Activated CD4-positive, alpha-beta T cell treated with anti-CD3 and anti-CD28 coated beads, Interleukin-2, amount 10 ng/mL, durations not matched to agents 7 days and 5 days (primary cell): ENCODE data around the gene GPR87. TPM values are rescaled to one million over a fixed set of nuclear protein-coding genes. Genes with fewer than 3 reads are reported as not detected.
A peak's percentile ranks its signal among the peaks of the same experiment; 100 is the strongest.

Experiments
- CTCF ChIA-PET: fragments of 350-600 bp; sonication (Branson Sonifier 250); formaldehyde crosslinking; loops from one replicate; lab custom pipeline; 2021; ENCODE audit warnings: antibody characterized with exemption; lab: Charles Lee
- POLR2A ChIA-PET: fragments of 350-600 bp; sonication (Branson Sonifier 250); formaldehyde crosslinking; loops from one replicate; lab custom pipeline; 2021; ENCODE audit warnings: antibody characterized with exemption; lab: Charles Lee
- DNase-seq: peaks from one replicate; pipeline ENCODE4 v3.0.0-alpha.2; 2020
- H3K27ac Mint-ChIP-seq: one replicate; pipeline ENCODE4 v1.8.0; 2021; ENCODE audit warnings: mild to moderate bottlenecking, moderate library complexity, mixed read lengths
- H3K27me3 Mint-ChIP-seq: one replicate; pipeline ENCODE4 v1.8.0; 2021; ENCODE audit warnings: mixed read lengths
- H3K36me3 Mint-ChIP-seq: one replicate; pipeline ENCODE4 v1.8.0; 2021; ENCODE audit warnings: low read depth, mixed read lengths
- H3K4me1 Mint-ChIP-seq: one replicate; pipeline ENCODE4 v1.8.0; 2021; ENCODE audit warnings: mixed read lengths
- H3K4me3 Mint-ChIP-seq: one replicate; pipeline ENCODE4 v1.8.0; 2021; ENCODE audit warnings: mild to moderate bottlenecking, moderate library complexity, mixed read lengths
- H3K9me3 Mint-ChIP-seq: one replicate; pipeline ENCODE4 v1.8.0; 2021; ENCODE audit warnings: mixed read lengths
- total RNA-seq, 2 experiments: library from RNA; stranded (reverse); gene quantifications; one replicate each; pipeline ENCODE4 v1.2.3, GENCODE V29; 2021

Gene GPR87
- total RNA-seq, 2 experiments from 2014 or later = 0.22 to 0.40 TPM

DNA sequence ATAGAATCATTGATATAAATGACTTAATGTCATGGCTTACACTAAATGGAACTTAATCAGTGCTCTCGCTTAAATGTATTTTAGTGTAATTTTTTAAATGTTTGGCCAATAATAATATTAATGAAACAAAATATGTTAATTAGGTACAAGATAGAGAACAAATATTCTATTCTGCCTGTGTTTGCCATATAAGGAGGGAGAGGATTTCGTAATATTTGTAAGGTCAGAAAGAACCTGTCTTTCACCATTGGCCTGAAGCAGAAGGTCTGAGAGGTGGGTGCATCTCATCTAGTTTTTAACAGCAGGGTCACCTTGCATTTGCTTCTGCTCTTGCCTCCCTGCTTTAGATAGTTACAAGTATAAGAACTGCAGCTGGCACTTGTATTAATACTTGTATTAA is 2.5 kb downstream of the GPR87 start:
- no peaks in the 10 kb centered on the region for H3K36me3 Mint-ChIP-seq
- DNase-seq = no peak
- ChIA-PET POLR2A (no interaction called here), CTCF (interaction anchor here (1.0 kb wide), 1 partner anchor 10 kb away, joined by 5 read pairs; no protein-coding TSS in a partner anchor)
- H3K4me3 Mint-ChIP-seq = no peak overlapping the region
- peaks cover 11% of the 10 kb centered on the region for H3K4me1 Mint-ChIP-seq
- no peaks in the 10 kb centered on the region for H3K27me3 Mint-ChIP-seq
- no peaks in the 10 kb centered on the region for H3K9me3 Mint-ChIP-seq
- H3K27ac Mint-ChIP-seq = no peak overlapping the region

DNA sequence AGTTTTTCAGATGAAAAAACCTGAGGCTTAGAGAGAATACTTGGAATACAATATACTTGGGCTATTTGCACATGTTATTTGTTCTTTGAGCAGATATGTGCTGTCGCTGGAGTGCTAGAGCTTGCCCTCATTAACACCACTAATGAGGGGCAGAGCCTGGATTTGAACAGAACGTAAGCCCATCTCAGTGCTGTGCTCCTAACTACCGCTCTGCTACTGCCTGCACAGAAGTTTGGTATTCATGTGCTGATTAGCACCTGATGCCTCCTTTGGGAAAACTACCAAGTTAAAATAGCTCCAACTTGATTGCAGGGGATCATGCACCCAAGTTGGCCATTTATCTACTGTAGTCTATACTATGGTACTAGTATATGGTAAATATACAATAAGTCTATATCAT is 3.6 kb downstream of the GPR87 start:
- Mint-ChIP-seq H3K4me1 (peaks cover 11% of the 10 kb centered on the region), H3K27me3 (no peaks in the 10 kb centered on the region), H3K36me3 (no peaks in the 10 kb centered on the region), H3K27ac (no peak overlapping the region), H3K4me3 (no peak overlapping the region), H3K9me3 (no peaks in the 10 kb centered on the region)
- POLR2A ChIA-PET = no interaction called here
- no peak for DNase-seq
- CTCF ChIA-PET = interaction anchor here (1.0 to 1.3 kb wide), 2 partner anchors 8 to 13 kb away, joined by 4 to 5 read pairs; no protein-coding TSS in a partner anchor

DNA sequence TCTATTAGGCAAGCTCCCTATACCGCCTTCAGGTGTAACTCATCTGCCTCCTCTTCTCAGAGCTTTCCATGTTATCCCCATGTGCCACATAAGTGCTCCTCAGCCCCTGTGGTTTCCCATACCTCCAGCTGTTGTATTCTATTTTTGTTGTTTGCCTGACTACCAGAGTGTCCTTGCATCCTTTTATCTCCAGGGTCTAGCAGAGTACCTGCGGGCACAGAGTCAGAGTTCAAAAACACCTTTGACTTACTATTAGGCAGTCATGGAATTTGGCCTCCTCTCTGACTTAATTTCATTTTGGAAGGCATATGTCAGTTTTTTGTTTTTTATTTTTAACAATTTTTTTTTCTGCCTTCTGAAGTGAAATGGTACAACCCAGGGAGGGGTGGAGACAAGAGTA is 7.1 kb downstream of the GPR87 start:
- no peak for DNase-seq
- H3K27ac Mint-ChIP-seq = no peak overlapping the region
- H3K36me3 Mint-ChIP-seq = no peaks in the 10 kb centered on the region
- H3K9me3 Mint-ChIP-seq = no peaks in the 10 kb centered on the region
- no peak overlapping the region for H3K4me3 Mint-ChIP-seq
- H3K27me3 Mint-ChIP-seq = no peaks in the 10 kb centered on the region
- peaks cover 25% of the 10 kb centered on the region for H3K4me1 Mint-ChIP-seq
- CTCF ChIA-PET = interaction anchor here (1.5 kb wide), 1 partner anchor 18 kb away, joined by 3 read pairs; no protein-coding TSS in a partner anchor
- POLR2A ChIA-PET = no interaction called here

DNA sequence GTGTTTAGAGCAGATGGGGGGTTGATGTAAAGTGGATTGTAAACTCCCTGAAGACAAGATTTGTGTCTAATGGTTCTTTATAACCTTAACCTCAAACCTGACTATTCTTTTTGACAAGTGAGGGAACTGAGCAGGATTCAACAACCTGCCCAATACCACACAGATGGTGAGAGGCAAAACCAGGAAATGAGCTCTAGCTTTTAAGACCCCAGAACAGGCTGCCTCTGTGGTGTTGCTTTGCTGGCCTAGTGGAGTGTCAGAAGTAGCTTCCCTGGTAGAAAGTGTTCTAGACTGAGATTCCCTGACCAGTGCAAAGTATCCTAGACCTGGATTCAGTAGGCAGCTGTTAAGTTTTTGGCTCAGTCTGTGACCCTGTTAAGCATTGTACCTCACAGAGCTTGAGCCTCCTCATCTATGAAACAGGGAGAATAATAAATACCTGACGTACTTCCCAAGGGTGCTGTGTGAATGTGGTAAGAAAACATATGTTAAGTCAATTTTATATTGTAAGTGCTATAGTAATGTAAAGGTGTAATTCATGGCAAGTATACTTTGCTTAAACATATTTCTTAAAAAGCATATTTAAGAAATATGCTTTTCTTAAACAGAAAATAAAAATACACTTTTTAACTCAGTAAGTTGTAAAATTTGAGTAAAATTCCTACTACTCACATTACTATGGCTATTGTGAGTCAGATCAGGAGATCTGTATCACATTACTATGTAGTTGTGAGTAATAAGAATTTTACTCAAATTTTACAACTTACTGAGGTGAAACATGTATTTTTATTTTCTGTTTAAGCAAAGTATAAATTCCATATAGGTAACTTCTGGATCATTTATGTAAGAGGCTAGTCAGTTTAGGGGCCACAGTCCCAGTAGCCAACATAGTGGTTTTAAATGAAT is 8.8 kb downstream of the GPR87 start:
- ChIA-PET POLR2A (no interaction called here), CTCF (interaction anchor here (0.9 to 1.9 kb wide), 4 partner anchors 15 to 112 kb away, joined by 3 to 5 read pairs (median 4); no protein-coding TSS in a partner anchor)
- H3K4me1 Mint-ChIP-seq = peaks cover 27% of the 10 kb centered on the region

DNA sequence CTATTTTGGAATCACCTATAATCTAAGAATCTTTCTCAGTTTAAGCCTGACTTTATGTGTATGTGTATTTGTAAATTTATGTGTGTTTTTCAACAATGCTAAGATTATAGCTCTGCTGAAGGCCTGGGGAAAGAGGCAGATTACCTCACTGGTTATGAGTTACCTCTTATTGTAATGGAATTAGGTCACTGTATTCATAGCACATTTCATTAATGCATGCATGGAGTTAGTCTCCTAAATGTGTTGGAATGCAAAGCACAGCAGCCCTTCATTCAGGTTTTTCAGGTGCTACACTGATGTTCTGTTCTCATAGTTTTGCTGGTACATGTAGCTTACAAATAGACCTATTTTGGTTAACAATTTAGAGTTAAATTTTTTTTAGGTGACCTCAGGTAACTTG is 9.5 kb downstream of the GPR87 start:
- ChIA-PET CTCF (interaction anchor here (0.6 to 1.9 kb wide), 6 partner anchors 14 to 1092 kb away, joined by 3 to 5 read pairs (median 4); no protein-coding TSS in a partner anchor), POLR2A (no interaction called here)
- Mint-ChIP-seq H3K27me3 (no peaks in the 10 kb centered on the region), H3K4me1 (peaks cover 29% of the 10 kb centered on the region), H3K27ac (no peak overlapping the region), H3K4me3 (no peak overlapping the region), H3K36me3 (peaks cover 1% of the 10 kb centered on the region), H3K9me3 (no peaks in the 10 kb centered on the region)
- DNase-seq = no peak

More for the DNA sequence above, 8.8 kb downstream of the GPR87 start:
- H3K27me3 Mint-ChIP-seq = no peaks in the 10 kb centered on the region
- H3K27ac Mint-ChIP-seq = no peak overlapping the region
- DNase-seq = no peak
- H3K9me3 Mint-ChIP-seq = no peaks in the 10 kb centered on the region
- peaks cover 1% of the 10 kb centered on the region for H3K36me3 Mint-ChIP-seq
- no peak overlapping the region for H3K4me3 Mint-ChIP-seq

DNA sequence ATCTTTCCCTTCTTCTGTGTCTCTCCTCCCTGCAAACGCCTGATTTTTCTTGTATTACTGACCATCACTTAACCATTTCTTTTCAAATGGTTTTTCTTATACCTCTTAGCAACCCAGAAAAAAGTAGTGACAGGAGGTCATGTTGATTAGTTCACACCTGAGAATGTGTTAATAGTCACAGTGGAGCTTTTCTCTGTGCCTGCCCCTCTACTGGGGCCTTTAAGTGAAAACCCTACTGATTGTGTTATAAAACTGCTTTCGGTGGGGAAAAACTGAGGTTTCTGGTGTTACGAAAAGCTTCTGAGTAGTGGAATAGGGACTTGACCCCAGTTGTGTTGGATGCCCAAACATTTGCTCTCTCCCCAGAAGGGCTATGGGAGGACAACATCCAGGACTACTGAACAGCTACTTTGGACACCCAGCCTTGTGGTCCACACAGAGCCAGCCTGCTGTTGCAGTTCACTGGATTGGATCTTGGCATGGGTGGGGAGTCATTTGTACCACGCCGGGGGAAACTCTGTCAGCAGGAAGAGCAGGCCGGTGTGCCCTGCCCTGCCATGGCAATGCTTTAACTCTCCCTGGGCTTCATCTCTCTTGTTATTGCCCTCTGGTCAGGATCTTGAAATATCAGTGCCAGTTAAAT is 10.3 kb downstream of the GPR87 start:
- ChIA-PET POLR2A (no interaction called here), CTCF (interaction anchor here (0.5 to 2.3 kb wide), 5 partner anchors 9 to 38 kb away, joined by 3 to 7 read pairs (median 4); no protein-coding TSS in a partner anchor)
- H3K4me1 Mint-ChIP-seq = peaks cover 33% of the 10 kb centered on the region
- H3K36me3 Mint-ChIP-seq = peaks cover 1% of the 10 kb centered on the region
- no peak for DNase-seq
- H3K27ac Mint-ChIP-seq = no peak overlapping the region
- no peaks in the 10 kb centered on the region for H3K27me3 Mint-ChIP-seq
- H3K9me3 Mint-ChIP-seq = no peaks in the 10 kb centered on the region
- no peak overlapping the region for H3K4me3 Mint-ChIP-seq

DNA sequence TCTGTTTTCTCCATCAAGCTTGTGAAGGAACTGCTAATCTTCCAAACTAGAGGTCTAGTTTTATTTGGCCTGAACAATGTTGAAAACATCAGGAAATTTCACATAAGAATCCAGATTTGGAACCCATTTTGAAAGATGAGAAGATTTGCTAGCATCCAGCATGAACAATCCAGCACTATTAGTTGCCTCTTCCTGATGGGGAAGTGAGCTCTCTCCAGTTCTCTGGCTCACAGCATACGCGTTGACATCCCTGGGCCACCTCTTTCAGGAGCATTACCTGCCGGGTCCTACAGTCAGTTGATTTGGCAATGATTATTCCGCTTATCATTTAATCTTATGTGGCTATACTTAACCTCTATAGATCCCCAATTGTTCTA is 10.9 kb downstream of the GPR87 start:
- Mint-ChIP-seq H3K4me1 (peaks cover 33% of the 10 kb centered on the region), H3K4me3 (no peak overlapping the region), H3K36me3 (peaks cover 1% of the 10 kb centered on the region), H3K27ac (no peak overlapping the region), H3K9me3 (no peaks in the 10 kb centered on the region), H3K27me3 (no peaks in the 10 kb centered on the region)
- no peak for DNase-seq
- CTCF ChIA-PET = interaction anchor here (0.5 to 2.3 kb wide), 8 partner anchors 8 to 31 kb away, joined by 3 to 7 read pairs (median 4); partner anchors contain the start of genes GPR87 and P2RY14
- POLR2A ChIA-PET = interaction anchor here (0.7 kb wide), 1 partner anchor 168 kb away, joined by 3 read pairs; no protein-coding TSS in a partner anchor

DNA sequence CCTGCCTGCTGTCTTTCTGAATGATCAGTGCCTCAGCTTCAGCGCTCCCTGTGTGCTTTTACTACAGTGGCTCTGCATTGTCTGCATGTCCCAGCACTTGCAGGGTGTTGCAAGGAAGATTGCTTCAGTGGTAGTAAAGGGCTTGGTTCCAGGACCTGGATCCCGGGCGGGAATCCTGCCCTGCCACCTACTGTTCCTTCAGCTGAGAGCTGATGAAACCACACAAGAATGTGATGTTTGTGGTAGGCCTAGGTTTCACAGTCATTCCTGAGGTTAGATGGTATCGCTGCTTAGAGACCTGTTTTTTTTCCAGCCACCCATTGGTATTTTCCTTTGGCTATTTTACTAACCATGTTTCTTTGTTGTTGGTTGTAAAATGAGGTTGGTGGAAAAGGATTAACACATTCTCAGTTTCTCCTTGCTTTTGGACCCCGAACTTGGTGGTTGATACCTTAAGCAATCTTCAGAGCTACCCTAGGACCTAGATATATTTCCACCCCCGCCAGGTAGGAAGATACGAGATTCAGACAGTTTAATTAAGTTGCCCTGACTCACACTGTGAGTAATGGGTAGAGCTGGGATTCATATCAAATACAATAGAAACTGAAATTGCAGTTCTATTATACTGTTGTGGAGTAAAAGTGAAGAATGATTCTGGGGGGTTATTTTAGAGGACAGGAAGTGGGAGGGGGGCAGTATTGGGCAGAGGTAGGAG is 11.4 kb downstream of the GPR87 start:
- peaks cover 33% of the 10 kb centered on the region for H3K4me1 Mint-ChIP-seq
- H3K4me3 Mint-ChIP-seq = no peak overlapping the region

DNA sequence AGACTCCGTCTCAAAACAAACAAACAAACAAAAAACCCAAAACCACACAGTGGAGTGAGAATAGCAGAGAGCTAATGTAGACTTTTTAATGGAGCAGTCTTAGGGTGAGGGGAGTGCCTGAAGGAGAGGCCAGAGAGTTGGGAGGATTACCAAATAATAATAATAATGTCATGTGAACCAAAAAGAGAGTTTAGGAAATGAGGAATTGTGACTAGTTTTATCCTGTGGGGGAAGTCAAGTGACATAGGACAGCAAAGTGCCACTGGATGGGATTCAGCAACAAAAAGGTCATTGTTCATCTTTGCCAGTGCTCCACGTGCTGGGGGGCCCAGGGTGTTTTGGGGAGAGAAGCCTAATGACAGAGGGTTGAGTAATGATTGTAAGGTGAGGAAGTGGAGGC is 12.9 kb downstream of the GPR87 start:
- Mint-ChIP-seq H3K36me3 (peaks cover 1% of the 10 kb centered on the region), H3K4me3 (no peak overlapping the region)

More for the DNA sequence above, 11.4 kb downstream of the GPR87 start:
- Mint-ChIP-seq H3K27me3 (no peaks in the 10 kb centered on the region), H3K36me3 (peaks cover 1% of the 10 kb centered on the region), H3K9me3 (no peaks in the 10 kb centered on the region), H3K27ac (peak overlapping the region; percentile 4)
- no peak for DNase-seq
- ChIA-PET POLR2A (interaction anchor here (0.7 kb wide), 1 partner anchor 168 kb away, joined by 3 read pairs; no protein-coding TSS in a partner anchor), CTCF (interaction anchor here (0.5 to 2.3 kb wide), 10 partner anchors 8 to 137 kb away, joined by 3 to 8 read pairs (median 5); partner anchors contain the start of genes GPR87 and P2RY14)

DNA sequence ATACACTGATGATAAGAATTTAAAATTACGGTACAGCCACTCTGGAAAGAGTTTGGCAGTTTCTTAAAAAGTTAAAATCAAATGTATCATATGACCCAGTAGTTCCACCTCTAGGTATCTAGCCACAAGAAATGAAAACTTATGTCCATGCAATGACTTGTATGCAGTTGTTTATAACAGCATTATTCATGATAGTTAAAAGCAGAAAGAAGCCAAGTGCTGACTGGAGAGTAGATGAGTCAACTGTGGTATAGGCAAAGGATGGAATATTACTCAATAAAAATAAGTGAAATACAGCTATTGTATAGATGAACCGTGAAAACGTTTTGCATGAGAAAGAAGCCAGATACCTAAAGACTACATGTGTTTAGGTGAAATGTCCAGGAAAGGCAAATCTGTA is 14.8 kb downstream of the GPR87 start:
- Mint-ChIP-seq H3K27ac (no peak overlapping the region), H3K4me1 (peaks cover 26% of the 10 kb centered on the region), H3K36me3 (peaks cover 1% of the 10 kb centered on the region), H3K27me3 (peaks cover 8% of the 10 kb centered on the region), H3K4me3 (no peak overlapping the region), H3K9me3 (no peaks in the 10 kb centered on the region)
- CTCF ChIA-PET = no interaction called here
- no peak for DNase-seq
- POLR2A ChIA-PET = no interaction called here

More for the DNA sequence above, 12.9 kb downstream of the GPR87 start:
- ChIA-PET CTCF (interaction anchor here (1.0 to 1.8 kb wide), 2 partner anchors 11 to 136 kb away, joined by 3 to 8 read pairs; no protein-coding TSS in a partner anchor), POLR2A (no interaction called here)
- Mint-ChIP-seq H3K27ac (no peak overlapping the region), H3K27me3 (peaks cover 3% of the 10 kb centered on the region), H3K4me1 (peaks cover 33% of the 10 kb centered on the region), H3K9me3 (no peaks in the 10 kb centered on the region)
- no peak for DNase-seq

DNA sequence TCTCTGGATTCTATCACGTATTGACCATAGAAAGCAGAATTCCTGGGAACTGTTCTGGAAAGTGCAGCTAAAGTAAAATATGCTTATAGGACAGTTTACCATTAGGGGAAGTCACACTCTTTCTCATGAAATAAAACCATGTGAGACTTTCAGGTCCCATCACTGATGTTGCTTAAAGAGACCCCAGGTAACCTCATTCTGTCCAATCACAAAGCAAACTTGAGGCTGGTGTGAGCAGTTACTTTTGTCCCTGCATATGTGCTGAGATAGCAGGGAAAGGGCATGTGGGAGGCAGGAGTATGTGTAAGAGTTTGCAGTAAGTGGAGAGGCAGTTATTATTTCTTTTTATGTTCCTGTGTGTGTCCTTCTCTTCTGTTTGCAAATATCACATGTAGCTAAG is 16.1 kb downstream of the GPR87 start:
- Mint-ChIP-seq H3K27ac (no peak overlapping the region), H3K4me3 (no peak overlapping the region), H3K27me3 (peaks cover 8% of the 10 kb centered on the region), H3K4me1 (peaks cover 16% of the 10 kb centered on the region), H3K36me3 (peaks cover 1% of the 10 kb centered on the region), H3K9me3 (no peaks in the 10 kb centered on the region)
- CTCF ChIA-PET = no interaction called here
- POLR2A ChIA-PET = no interaction called here
- DNase-seq = no peak

DNA sequence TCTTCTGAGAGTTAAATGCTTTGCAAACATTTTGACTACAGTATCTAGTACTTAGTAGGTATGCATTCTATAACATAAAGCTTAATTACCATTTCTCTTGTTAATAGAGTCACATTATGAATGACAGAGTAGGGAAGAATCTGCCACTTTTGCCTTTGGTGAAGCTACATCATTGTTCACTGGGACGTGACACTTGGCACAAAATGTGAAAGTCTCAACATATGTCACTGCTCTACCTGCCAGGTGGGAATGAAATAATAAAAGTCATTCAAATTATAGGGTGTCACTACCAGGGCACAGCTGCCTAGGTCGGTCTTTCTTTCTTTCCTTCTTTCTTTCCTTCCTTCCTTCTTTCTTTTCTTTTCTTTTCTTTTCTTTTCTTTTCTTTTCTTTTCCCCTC is 17.6 kb downstream of the GPR87 start:
- Mint-ChIP-seq H3K9me3 (no peaks in the 10 kb centered on the region), H3K36me3 (peaks cover 1% of the 10 kb centered on the region), H3K27ac (no peak overlapping the region), H3K4me3 (no peak overlapping the region), H3K27me3 (peaks cover 8% of the 10 kb centered on the region), H3K4me1 (peaks cover 8% of the 10 kb centered on the region)
- ChIA-PET CTCF (interaction anchor here (0.9 kb wide), 1 partner anchor 12 kb away, joined by 4 read pairs; no protein-coding TSS in a partner anchor), POLR2A (no interaction called here)
- DNase-seq = no peak
